ENCODE results near the gene STK11IP. TPM values are rescaled to one million over a fixed set of nuclear protein-coding genes. Genes with fewer than 3 reads are reported as not detected.

Gene STK11IP
- total and polyA plus RNA-seq, 10 of the 15 experiments (the other 5 are each of a cell fraction or from before 2014, with no cell fraction given): 0.42 to 24.0 (median 11.4) TPM

DNA sequence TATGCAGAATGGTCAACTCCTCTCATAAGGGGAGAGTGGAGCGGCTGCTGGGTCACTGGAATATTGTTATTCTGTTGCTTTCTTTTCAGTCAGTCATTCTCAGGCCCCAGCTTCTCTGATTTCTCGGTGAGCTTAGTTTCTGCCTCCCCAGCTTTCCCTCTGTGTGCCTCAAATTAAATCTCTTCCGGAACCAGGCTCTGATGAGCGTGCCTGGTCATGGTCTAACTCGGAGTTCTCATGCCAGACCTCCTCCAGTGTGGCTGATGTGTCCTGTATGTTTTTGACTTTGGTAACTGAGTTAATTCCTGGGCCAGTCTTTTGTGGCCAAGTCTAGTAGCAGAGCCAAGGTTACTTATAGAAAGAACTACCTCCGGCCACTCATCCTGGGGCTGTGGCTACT, 4.9 kb upstream of the STK11IP start:
- no peak for ATAC-seq
- no peak overlapping the region for H3K4me2 ChIP-seq (ENCODE audit: control insufficient read depth, insufficient read depth)
- no peak overlapping the region for H2AFZ ChIP-seq (ENCODE audit: control insufficient read depth, low read depth, low read length)
- ChIA-PET POLR2A (no interaction called here), SMC1A (ENCODE audit: uncharacterized antibody, unreplicated experiment) (no interaction called here), CTCF (no interaction called here), RAD21 (ENCODE audit: unreplicated experiment) (no interaction called here)
- H3K79me2 ChIP-seq (ENCODE audit: control insufficient read depth, insufficient read depth, low read length): no peaks in the 10 kb centered on the region
- no peak for DNase-seq (ENCODE audit: low read depth, low spot score)
- no peaks in the 10 kb centered on the region for H3K36me3 ChIP-seq (ENCODE audit: control insufficient read depth in 2 of 2, insufficient read depth in 2 of 2, low read length in 1 of 2)
- BruUV-seq (replicated peaks): no TSS peak
- 54% methylated on average over 6 of the region's 6 CpGs for WGBS (ENCODE audit: insufficient coverage, insufficient replicate concordance, low lambda C conversion rate, missing lambda C conversion rate)
- H3K4me3 ChIP-seq: no peak overlapping the region
- intact Hi-C loops (cut with micrococcal nuclease; ENCODE audit: unreplicated experiment) (no loop called here), in situ Hi-C loops (cut with MboI) (no loop called here)
- no peak overlapping the region for H3K9ac ChIP-seq (ENCODE audit: control insufficient read depth, insufficient read depth, low read length)
- no peak overlapping the region for H3K27ac ChIP-seq (ENCODE audit: control insufficient read depth, insufficient read depth)
- no peak for FAIRE-seq
- H3K27me3 ChIP-seq (replicated peaks in 1 of 2; ENCODE audit: control insufficient read depth in 2 of 2, insufficient read depth in 2 of 2, low read length in 1 of 2): no peaks in the 10 kb centered on the region; a peak in 1 of 4 replicates
- no peaks in the 10 kb centered on the region for H3K9me3 ChIP-seq (replicated peaks; ENCODE audit: control insufficient read depth, insufficient read depth, low read length)
- no peak for TF ChIP-seq USF1 (IDR thresholded peaks at IDR 0.05; ENCODE audit: borderline replicate concordance, extremely low read length, insufficient read depth, low read depth, low read length)
- H4K20me1 ChIP-seq (ENCODE audit: control insufficient read depth, insufficient read depth): no peaks in the 10 kb centered on the region
- no peaks in the 10 kb centered on the region for H3K4me1 ChIP-seq (ENCODE audit: control insufficient read depth, insufficient read depth, low read length)

DNA sequence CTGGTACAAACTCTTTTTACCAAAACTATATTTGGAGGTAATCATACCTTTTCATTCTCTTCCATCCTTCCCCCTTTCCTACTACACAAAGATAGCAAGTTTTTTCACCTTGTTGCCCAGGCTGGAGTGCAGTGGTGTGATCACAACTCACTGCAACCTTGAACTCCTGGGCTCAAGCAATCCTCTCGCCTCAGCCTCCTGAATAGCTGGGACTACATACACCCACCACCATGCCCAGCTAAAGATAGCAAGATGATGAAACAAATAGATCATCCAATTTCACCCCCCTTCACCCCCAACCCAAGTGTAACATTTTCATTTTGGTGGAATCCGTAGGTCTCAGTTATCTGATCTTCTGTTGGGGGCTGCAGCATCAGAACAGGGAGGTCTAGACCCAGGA, 4.5 kb upstream of the STK11IP start:
- 40% methylated on average over 2 of the region's 2 CpGs for WGBS (ENCODE audit: insufficient coverage, insufficient replicate concordance, low lambda C conversion rate, missing lambda C conversion rate)
- RAD21 ChIA-PET (ENCODE audit: unreplicated experiment): no interaction called here

More for the DNA sequence above, 4.5 kb upstream of the STK11IP start:
- H3K79me2 ChIP-seq (ENCODE audit: control insufficient read depth, insufficient read depth, low read length): no peaks in the 10 kb centered on the region
- no peaks in the 10 kb centered on the region for H3K9me3 ChIP-seq (replicated peaks; ENCODE audit: control insufficient read depth, insufficient read depth, low read length)
- DNase-seq (ENCODE audit: low read depth, low spot score) (no peak), ATAC-seq (no peak), FAIRE-seq (no peak)
- no peak overlapping the region for H3K4me2 ChIP-seq (ENCODE audit: control insufficient read depth, insufficient read depth)
- no peak overlapping the region for H3K9ac ChIP-seq (ENCODE audit: control insufficient read depth, insufficient read depth, low read length)
- H3K36me3 ChIP-seq (ENCODE audit: control insufficient read depth in 2 of 2, insufficient read depth in 2 of 2, low read length in 1 of 2): no peaks in the 10 kb centered on the region
- BruUV-seq (replicated peaks): no TSS peak
- H4K20me1 ChIP-seq (ENCODE audit: control insufficient read depth, insufficient read depth): no peaks in the 10 kb centered on the region
- H3K27ac ChIP-seq (ENCODE audit: control insufficient read depth, insufficient read depth): no peak overlapping the region
- H3K27me3 ChIP-seq (replicated peaks in 1 of 2; ENCODE audit: control insufficient read depth in 2 of 2, insufficient read depth in 2 of 2, low read length in 1 of 2): no peaks in the 10 kb centered on the region; a peak in 1 of 4 replicates
- no peak overlapping the region for H3K4me3 ChIP-seq
- CTCF ChIA-PET: no interaction called here
- TF ChIP-seq JUNB (IDR thresholded peaks at IDR 0.05) (no peak), ZNF274 (IDR thresholded peaks at IDR 0.05; ENCODE audit: insufficient read depth, insufficient read length) (no peak)
- intact Hi-C loops (cut with micrococcal nuclease; ENCODE audit: unreplicated experiment): no loop called here
- in situ Hi-C loops (cut with MboI): no loop called here
- H3K4me1 ChIP-seq (ENCODE audit: control insufficient read depth, insufficient read depth, low read length): no peaks in the 10 kb centered on the region
- no peak overlapping the region for H2AFZ ChIP-seq (ENCODE audit: control insufficient read depth, low read depth, low read length)
- POLR2A ChIA-PET: no interaction called here
- SMC1A ChIA-PET (ENCODE audit: uncharacterized antibody, unreplicated experiment): no interaction called here
